Measurements from ENCODE around the gene RENBP. TPM values are rescaled to one million over a fixed set of nuclear protein-coding genes. Genes with fewer than 3 reads are reported as not detected.

RENBP gene
- total and polyA plus RNA-seq, 2 of the 13 experiments (the other 11 are each of a cell fraction or from before 2014, with no cell fraction given): 1.4 to 2.6 TPM

DNA sequence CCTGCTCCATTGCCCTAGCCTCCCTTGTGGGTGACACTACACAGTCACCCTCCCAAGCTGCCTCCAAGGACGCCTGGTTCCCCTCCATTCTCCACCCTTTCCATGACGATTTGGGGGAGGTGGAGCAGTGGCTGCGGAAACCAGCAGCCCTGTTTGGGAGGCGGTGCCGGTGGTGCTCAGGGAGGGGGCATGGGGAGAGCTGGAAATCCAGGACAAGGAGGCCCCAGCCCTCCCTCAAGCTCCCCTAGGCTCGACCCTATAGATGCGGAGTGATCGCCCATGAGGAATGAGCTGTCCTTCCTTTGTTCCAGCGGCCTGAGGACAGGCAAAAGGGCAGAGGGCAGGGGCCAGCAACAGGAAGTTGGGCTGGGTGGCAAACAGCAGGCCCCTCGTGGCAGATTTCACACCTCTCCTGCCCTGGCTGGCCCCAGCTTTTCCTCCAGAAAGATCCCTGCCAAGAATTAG, 3.6 kb upstream of the RENBP start:
- ATAC-seq (peak; percentile 5; the same call in 2 of the 3 replicates), FAIRE-seq (peak; percentile 75), DNase-seq (ENCODE audit: low spot score) (peak; percentile 45)
- peaks cover 47% of the 10 kb centered on the region for H3K4me1 ChIP-seq (ENCODE audit: insufficient read depth, low read length)
- no peaks in the 10 kb centered on the region for H3K79me2 ChIP-seq (ENCODE audit: insufficient read depth, low read length)
- intact Hi-C loops (cut with micrococcal nuclease; ENCODE audit: unreplicated experiment): loop anchor here (10.0 kb wide), 1 partner anchor 183 kb away; the partner anchor contains the start of gene PLXNB3
- H3K36me3 ChIP-seq (replicated peaks in 1 of 2; ENCODE audit: control insufficient read depth in 1 of 2, insufficient read depth in 2 of 2, low read length in 2 of 2): peaks cover 6 to 23% of the 10 kb centered on the region in 2 experiments; a peak in 4 of 5 replicates
- no peak overlapping the region for H2AFZ ChIP-seq (ENCODE audit: low read length)
- H3K4me2 ChIP-seq (ENCODE audit: low read depth, low read length): no peak overlapping the region
- no peaks in the 10 kb centered on the region for H3K9me3 ChIP-seq (ENCODE audit: low read length)
- no peaks in the 10 kb centered on the region for H4K20me1 ChIP-seq (ENCODE audit: insufficient read depth, low read length)
- in situ Hi-C loops (cut with HindIII; ENCODE audit: extremely low pct_ligation_motif_present, low pct_unique_long_range_greater_than_20kb): no loop called here
- H3K4me3 ChIP-seq (replicated peaks in 1 of 3; ENCODE audit: insufficient read depth in 1 of 3, low read depth in 2 of 3, low read length in 3 of 3): no peak overlapping the region
- 0 out of 2 replicates have a peak overlapping the region, but pooled peaks have one; percentile 29 for H3K9ac ChIP-seq (ENCODE audit: insufficient read depth, low read depth, low read length)
- TSS peak; percentile 47 for BruUV-seq (replicated peaks)
- 0% methylated on average over 2 of the region's 10 CpGs for WGBS (ENCODE audit: low lambda C conversion rate)
- POLR2A ChIA-PET: interaction anchor here (1.0 to 5.8 kb wide), 6 partner anchors 13 to 184 kb away, joined by 3 to 82 read pairs (median 8); partner anchors contain the start of genes HCFC1, NAA10 and PLXNB3
- H3K27ac ChIP-seq (ENCODE audit: extremely low read length, insufficient read depth, low read length): peak overlapping the region; percentile 72
- H3K27me3 ChIP-seq (ENCODE audit: control insufficient read depth in 1 of 2, insufficient read depth in 2 of 2, low read length in 2 of 2): no peaks in the 10 kb centered on the region
- CTCF ChIA-PET (ENCODE audit: low intra/inter-chr PET ratio, low total read pairs): interaction anchor here (0.7 to 3.6 kb wide), 2 partner anchors 24 to 184 kb away, joined by 3 to 29 read pairs; partner anchors contain the start of gene PLXNB3
- TF ChIP-seq ZNF878 (CRISPR knock-in tag; IDR thresholded peaks at IDR 0.05) (0 out of 2 replicates have a peak, but pooled peaks have one; percentile 44), MED1 (CRISPR knock-in tag; IDR thresholded peaks at IDR 0.05) (peak; percentile 22; the same call in 1 of the 2 replicates), REXO4 (CRISPR knock-in tag; IDR thresholded peaks at IDR 0.05; ENCODE audit: borderline replicate concordance) (no peak), ZBTB38 (CRISPR knock-in tag; IDR thresholded peaks at IDR 0.05) (peak; percentile 64; the same call in 1 of the 2 replicates), NR2F1 (CRISPR knock-in tag; IDR thresholded peaks at IDR 0.05) (peak; percentile 65 to 66; a peak in 3 of 4 replicates), ZMYM2 (CRISPR knock-in tag; IDR thresholded peaks at IDR 0.05) (0 out of 2 replicates have a peak, but pooled peaks have one; percentile 55), SAP130 (CRISPR knock-in tag; IDR thresholded peaks at IDR 0.05; ENCODE audit: low read depth) (peak; percentile 45), ZNF678 (CRISPR knock-in tag; IDR thresholded peaks at IDR 0.05) (no peak), SOX13 (IDR thresholded peaks at IDR 0.05) (no peak), SOX13 (CRISPR knock-in tag; conservative IDR thresholded peaks at IDR 0.05 in 1 of 2, IDR thresholded peaks at IDR 0.05 in 1 of 2) (peak in 1 of 2 experiments; percentile 54; a peak in 1 of 4 replicates), HNRNPH1 (optimal IDR thresholded peaks at IDR 0.05; ENCODE audit: low read depth, low read length) (no peak), ELF1 (CRISPR knock-in tag; IDR thresholded peaks at IDR 0.05) (no peak), ZNF703 (CRISPR knock-in tag; IDR thresholded peaks at IDR 0.05; ENCODE audit: borderline replicate concordance) (no peak), SALL1 (CRISPR knock-in tag; IDR thresholded peaks at IDR 0.05) (peak; percentile 34; the same call in 1 of the 2 replicates), SOX6 (IDR thresholded peaks at IDR 0.05) (no peak), SOX6 (CRISPR knock-in tag; IDR thresholded peaks at IDR 0.05) (peak; percentile 64), HNRNPL (IDR thresholded peaks at IDR 0.05; ENCODE audit: low read depth, low read length) (0 out of 2 replicates have a peak, but pooled peaks have one; percentile 29), NR2C2 (CRISPR knock-in tag; IDR thresholded peaks at IDR 0.05; ENCODE audit: borderline replicate concordance) (peak; percentile 73), SP140L (CRISPR knock-in tag; IDR thresholded peaks at IDR 0.05; ENCODE audit: borderline replicate concordance) (no peak), ZNF83 (CRISPR knock-in tag; IDR thresholded peaks at IDR 0.05; ENCODE audit: borderline replicate concordance) (no peak)
- TF ChIP-seq, protein P1, sequence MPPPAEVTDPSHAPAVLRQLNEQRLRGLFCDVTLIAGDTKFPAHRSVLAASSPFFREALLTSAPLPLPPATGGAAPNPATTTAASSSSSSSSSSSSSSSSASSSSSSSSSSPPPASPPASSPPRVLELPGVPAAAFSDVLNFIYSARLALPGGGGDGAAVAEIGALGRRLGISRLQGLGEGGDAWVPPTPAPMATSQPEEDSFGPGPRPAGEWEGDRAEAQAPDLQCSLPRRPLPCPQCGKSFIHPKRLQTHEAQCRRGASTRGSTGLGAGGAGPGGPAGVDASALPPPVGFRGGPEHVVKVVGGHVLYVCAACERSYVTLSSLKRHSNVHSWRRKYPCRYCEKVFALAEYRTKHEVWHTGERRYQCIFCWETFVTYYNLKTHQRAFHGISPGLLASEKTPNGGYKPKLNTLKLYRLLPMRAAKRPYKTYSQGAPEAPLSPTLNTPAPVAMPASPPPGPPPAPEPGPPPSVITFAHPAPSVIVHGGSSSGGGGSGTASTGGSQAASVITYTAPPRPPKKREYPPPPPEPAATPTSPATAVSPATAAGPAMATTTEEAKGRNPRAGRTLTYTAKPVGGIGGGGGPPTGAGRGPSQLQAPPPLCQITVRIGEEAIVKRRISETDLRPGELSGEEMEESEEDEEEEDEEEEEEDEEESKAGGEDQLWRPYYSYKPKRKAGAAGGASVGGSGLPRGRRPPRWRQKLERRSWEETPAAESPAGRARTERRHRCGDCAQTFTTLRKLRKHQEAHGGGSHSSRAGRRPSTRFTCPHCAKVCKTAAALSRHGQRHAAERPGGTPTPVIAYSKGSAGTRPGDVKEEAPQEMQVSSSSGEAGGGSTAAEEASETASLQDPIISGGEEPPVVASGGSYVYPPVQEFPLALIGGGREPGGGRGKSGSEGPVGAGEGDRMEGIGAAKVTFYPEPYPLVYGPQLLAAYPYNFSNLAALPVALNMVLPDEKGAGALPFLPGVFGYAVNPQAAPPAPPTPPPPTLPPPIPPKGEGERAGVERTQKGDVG (CRISPR knock-in tag; IDR thresholded peaks at IDR 0.05; ENCODE audit: borderline replicate concordance): peak; percentile 45; the same call in 1 of the 2 replicates
- TF ChIP-seq, protein P2, sequence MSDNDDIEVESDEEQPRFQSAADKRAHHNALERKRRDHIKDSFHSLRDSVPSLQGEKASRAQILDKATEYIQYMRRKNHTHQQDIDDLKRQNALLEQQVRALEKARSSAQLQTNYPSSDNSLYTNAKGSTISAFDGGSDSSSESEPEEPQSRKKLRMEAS (IDR thresholded peaks at IDR 0.05): peak; percentile 92

Data from HepG2 (cell line).